Activated CD4-positive, alpha-beta memory T cell treated with anti-CD3 and anti-CD28 coated beads, Interleukin-2, amount 10 ng/mL, durations not matched to agents 7 days and 5 days (primary cell): ENCODE data around the gene MMP3. TPM values are rescaled to one million over a fixed set of nuclear protein-coding genes. Genes with fewer than 3 reads are reported as not detected.

ENCODE experiments used
- CTCF ChIA-PET: fragments of 350-600 bp; sonication (Branson Sonifier 250); formaldehyde crosslinking; loops from one replicate; lab custom pipeline; 2021; ENCODE audit warnings: antibody characterized with exemption, inconsistent platforms; lab: Charles Lee
- POLR2A ChIA-PET: fragments of 350-600 bp; sonication (Branson Sonifier 250); formaldehyde crosslinking; loops from one replicate; lab custom pipeline; 2021; ENCODE audit warnings: antibody characterized with exemption; lab: Charles Lee
- DNase-seq: peaks from one replicate; pipeline ENCODE4 v3.0.0-alpha.2; 2020
- H3K27ac Mint-ChIP-seq: one replicate; pipeline ENCODE4 v1.8.0; 2021; ENCODE audit warnings: mild to moderate bottlenecking, mixed read lengths
- H3K27me3 Mint-ChIP-seq: one replicate; pipeline ENCODE4 v1.8.0; 2021; ENCODE audit warnings: mixed read lengths
- H3K36me3 Mint-ChIP-seq: one replicate; pipeline ENCODE4 v1.8.0; 2021; ENCODE audit warnings: low read depth, mixed read lengths
- H3K4me1 Mint-ChIP-seq: one replicate; pipeline ENCODE4 v1.8.0; 2021; ENCODE audit warnings: mixed read lengths
- H3K4me3 Mint-ChIP-seq: one replicate; pipeline ENCODE4 v1.8.0; 2021; ENCODE audit warnings: mild to moderate bottlenecking, mixed read lengths
- H3K9me3 Mint-ChIP-seq: one replicate; pipeline ENCODE4 v1.8.0; 2021; ENCODE audit warnings: mixed read lengths
- total RNA-seq, 2 experiments: library from RNA; stranded (reverse); gene quantifications; one replicate each; pipeline ENCODE4 v1.2.3, GENCODE V29; 2021

MMP3 gene
- total RNA-seq, 2 experiments from 2014 or later = not detected

GRCh38 chr11:102798012-102798746 lies 45.2 kb downstream of the MMP3 start, which contains the start of gene MMP1:
TSS of gene MMP1 (minus strand) at chr11:102798160. CDS start at chr11:102798092, 68 bp downstream.
- Mint-ChIP-seq H3K4me1 (no peaks in the 10 kb centered on the region), H3K9me3 (no peaks in the 10 kb centered on the region), H3K4me3 (no peak within 1 kb of the TSS), H3K27ac (no peak within 1 kb of the TSS), H3K27me3 (no peaks in the 10 kb centered on the region), H3K36me3 (no peaks in the 10 kb centered on the region)
- CTCF ChIA-PET = no interaction called here
- DNase-seq = no peak
- POLR2A ChIA-PET = no interaction called here

GRCh38 chr11:102794382-102794781 lies 49.0 kb downstream of the MMP3 start:
- Mint-ChIP-seq H3K27me3 (no peaks in the 10 kb centered on the region), H3K36me3 (no peaks in the 10 kb centered on the region), H3K4me3 (no peak overlapping the region), H3K9me3 (no peaks in the 10 kb centered on the region), H3K27ac (no peak overlapping the region), H3K4me1 (no peaks in the 10 kb centered on the region)
- ChIA-PET CTCF (no interaction called here), POLR2A (no interaction called here)
- no peak for DNase-seq

- Mint-ChIP-seq H3K27ac (no peak overlapping the region), H3K4me3 (no peak overlapping the region), H3K4me1 (no peaks in the 10 kb centered on the region), H3K9me3 (no peaks in the 10 kb centered on the region), H3K36me3 (no peaks in the 10 kb centered on the region), H3K27me3 (no peaks in the 10 kb centered on the region)
- ChIA-PET CTCF (no interaction called here), POLR2A (no interaction called here)
- no peak for DNase-seq
These were observed 49.6 kb downstream of the MMP3 start for GRCh38 chr11:102793677-102794290.

GRCh38 chr11:102792604-102793003 lies 50.8 kb downstream of the MMP3 start:
- H3K27me3 Mint-ChIP-seq = no peaks in the 10 kb centered on the region
- H3K4me3 Mint-ChIP-seq = no peak overlapping the region
- no peak overlapping the region for H3K27ac Mint-ChIP-seq
- ChIA-PET CTCF (no interaction called here), POLR2A (no interaction called here)
- no peaks in the 10 kb centered on the region for H3K9me3 Mint-ChIP-seq
- H3K36me3 Mint-ChIP-seq = no peaks in the 10 kb centered on the region
- DNase-seq = no peak
- H3K4me1 Mint-ChIP-seq = no peaks in the 10 kb centered on the region

- H3K36me3 Mint-ChIP-seq = no peaks in the 10 kb centered on the region
- no peaks in the 10 kb centered on the region for H3K9me3 Mint-ChIP-seq
- no peak for DNase-seq
- no peaks in the 10 kb centered on the region for H3K27me3 Mint-ChIP-seq
- H3K27ac Mint-ChIP-seq = no peak overlapping the region
- CTCF ChIA-PET = no interaction called here
- POLR2A ChIA-PET = no interaction called here
- H3K4me3 Mint-ChIP-seq = no peak overlapping the region
- no peaks in the 10 kb centered on the region for H3K4me1 Mint-ChIP-seq
These were observed 52.0 kb downstream of the MMP3 start for GRCh38 chr11:102791271-102792036.

- no peak overlapping the region for H3K4me3 Mint-ChIP-seq
- H3K4me1 Mint-ChIP-seq = no peaks in the 10 kb centered on the region
These were observed 54.9 kb downstream of the MMP3 start for GRCh38 chr11:102788334-102788995.

More at GRCh38 chr11:102788334-102788995, 54.9 kb downstream of the MMP3 start:
- no peaks in the 10 kb centered on the region for H3K36me3 Mint-ChIP-seq
- DNase-seq = no peak
- ChIA-PET CTCF (no interaction called here), POLR2A (no interaction called here)
- no peaks in the 10 kb centered on the region for H3K9me3 Mint-ChIP-seq
- no peak overlapping the region for H3K27ac Mint-ChIP-seq
- H3K27me3 Mint-ChIP-seq = no peaks in the 10 kb centered on the region

Other genes with a start within 250 kb of the MMP3 start
- gene MMP20, start 218.3 kb downstream of the MMP3 start, total RNA-seq = not detected
- not detected for gene MMP27, start 137.8 kb downstream of the MMP3 start, total RNA-seq
- not detected for gene MMP8, start 118.7 kb downstream of the MMP3 start, total RNA-seq
- under 1 TPM in 1 of 2 experiments, not detected in 1; 0.58 TPM for gene MMP10, start 63.0 kb downstream of the MMP3 start, total RNA-seq
- not detected for gene MMP1, start 45.4 kb downstream of the MMP3 start, total RNA-seq
- not detected for gene MMP12, start 31.4 kb upstream of the MMP3 start, total RNA-seq
- gene MMP13, start 112.1 kb upstream of the MMP3 start, total RNA-seq = not detected
- gene DCUN1D5, start 248.6 kb upstream of the MMP3 start, total RNA-seq = 10 to 100 TPM; 28.6 to 32.6 TPM